ENCODE results near the gene NCR3LG1. TPM values are rescaled to one million over a fixed set of nuclear protein-coding genes. Genes with fewer than 3 reads are reported as not detected.

The NCR3LG1 gene
- total and polyA plus RNA-seq, 8 donors: 0.42 to 1.6 (median 0.97) TPM

GRCh38 chr11:17401316-17401715, 49.7 kb downstream of the NCR3LG1 start:
- intact Hi-C loops (cut with DNase I): no loop called here
- DNase-seq (peak in 1 of 6 donors; percentile 32), ATAC-seq (no peak), FAIRE-seq (no peak)
- H3K36me3 ChIP-seq: no peaks in the 10 kb centered on the region
- H3K27me3 ChIP-seq: no peaks in the 10 kb centered on the region
- no peak for TF ChIP-seq CTCF (IDR thresholded peaks at IDR 0.05)
- no peak overlapping the region for H3K4me3 ChIP-seq
- H3K27ac ChIP-seq: no peak overlapping the region
- no peaks in the 10 kb centered on the region for H3K9me3 ChIP-seq
- 87 to 91% methylated on average over 2 of the region's 2 CpGs for WGBS, 2 donors
- H3K4me1 ChIP-seq: peaks cover 5 to 9% (median 9%) of the 10 kb centered on the region in 3 donors

- Histone ChIP-seq H3K4me1 (peaks cover 8 to 13% (median 10%) of the 10 kb centered on the region in 3 donors), H3K36me3 (no peaks in the 10 kb centered on the region), H3K9me3 (no peaks in the 10 kb centered on the region), H3K4me3 (no peak overlapping the region), H3K27ac (no peak overlapping the region), H3K27me3 (no peaks in the 10 kb centered on the region)
- intact Hi-C loops (cut with DNase I): no loop called here
- 86 to 89% methylated on average over 8 of the region's 8 CpGs for WGBS, 2 donors
- no peak for ATAC-seq
- FAIRE-seq: no peak
- no peak for TF ChIP-seq CTCF (IDR thresholded peaks at IDR 0.05)
- no peak for DNase-seq
Observed at GRCh38 chr11:17401841-17402240, 50.2 kb downstream of the NCR3LG1 start.

GRCh38 chr11:17402486-17402885, 50.9 kb downstream of the NCR3LG1 start:
- ATAC-seq: no peak
- H3K9me3 ChIP-seq: no peaks in the 10 kb centered on the region
- intact Hi-C loops (cut with DNase I): no loop called here
- no peak for DNase-seq
- H3K27ac ChIP-seq: no peak overlapping the region
- peaks cover 8 to 13% (median 10%) of the 10 kb centered on the region in 3 donors for H3K4me1 ChIP-seq
- 96% methylated on average over 8 of the region's 8 CpGs for WGBS, 2 donors
- no peak for FAIRE-seq
- TF ChIP-seq CTCF (IDR thresholded peaks at IDR 0.05): no peak
- H3K27me3 ChIP-seq: no peaks in the 10 kb centered on the region
- H3K36me3 ChIP-seq: no peaks in the 10 kb centered on the region
- no peak overlapping the region for H3K4me3 ChIP-seq

- no peak for TF ChIP-seq CTCF (IDR thresholded peaks at IDR 0.05)
- FAIRE-seq (no peak), ATAC-seq (peak in 1 of 4 donors; percentile 26), DNase-seq (peak in 2 of 6 donors; percentile 40 to 45)
- intact Hi-C loops (cut with DNase I): no loop called here
- Histone ChIP-seq H3K9me3 (no peaks in the 10 kb centered on the region), H3K4me3 (no peak overlapping the region), H3K27me3 (no peaks in the 10 kb centered on the region), H3K27ac (no peak overlapping the region), H3K36me3 (no peaks in the 10 kb centered on the region), H3K4me1 (peaks cover 8 to 13% (median 10%) of the 10 kb centered on the region in 3 donors)
- WGBS, 2 donors: 89 to 90% methylated on average over 18 of the region's 18 CpGs
Observed at GRCh38 chr11:17403980-17404759, 52.6 kb downstream of the NCR3LG1 start.

Measured in pancreas (tissue), 10 donors.